ENCODE data around the gene CHST11.

The CHST11 gene

GRCh38 chr12:104701301-104701700 is 244.6 kb downstream of the CHST11 start:
- no peak for DNase-seq (ENCODE audit: low read depth)
- H3K4me3 ChIP-seq (ENCODE audit: low read length), result no peak overlapping the region
- no peak for TF ChIP-seq CTCF (conservative IDR thresholded peaks at IDR 0.05; ENCODE audit: low read depth, low read length)

- no peak for TF ChIP-seq CTCF (conservative IDR thresholded peaks at IDR 0.05; ENCODE audit: low read depth, low read length)
- H3K4me3 ChIP-seq (ENCODE audit: low read length), result no peak overlapping the region
- no peak for DNase-seq (ENCODE audit: low read depth)
These were observed 245.0 kb downstream of the CHST11 start for GRCh38 chr12:104701756-104702155.

GRCh38 chr12:104702565-104703139 is 245.9 kb downstream of the CHST11 start:
- DNase-seq (ENCODE audit: low read depth), result no peak
- no peak for TF ChIP-seq CTCF (conservative IDR thresholded peaks at IDR 0.05; ENCODE audit: low read depth, low read length)
- no peak overlapping the region for H3K4me3 ChIP-seq (ENCODE audit: low read length)

GRCh38 chr12:104703372-104703771 is 246.6 kb downstream of the CHST11 start:
- TF ChIP-seq CTCF (conservative IDR thresholded peaks at IDR 0.05; ENCODE audit: low read depth, low read length), result peak; percentile 16
- H3K4me3 ChIP-seq (ENCODE audit: low read length), result no peak overlapping the region

GRCh38 chr12:104704224-104704779 is 247.6 kb downstream of the CHST11 start:
- TF ChIP-seq CTCF (conservative IDR thresholded peaks at IDR 0.05; ENCODE audit: low read depth, low read length), result no peak
- no peak for DNase-seq (ENCODE audit: low read depth)

More at GRCh38 chr12:104703372-104703771, 246.6 kb downstream of the CHST11 start:
- DNase-seq (ENCODE audit: low read depth), result no peak

GRCh38 chr12:104707194-104707593 is 250.4 kb downstream of the CHST11 start:
- H3K4me3 ChIP-seq (ENCODE audit: low read length), result no peak overlapping the region
- DNase-seq (ENCODE audit: low read depth), result no peak
- no peak for TF ChIP-seq CTCF (conservative IDR thresholded peaks at IDR 0.05; ENCODE audit: low read depth, low read length)

More at GRCh38 chr12:104704224-104704779, 247.6 kb downstream of the CHST11 start:
- H3K4me3 ChIP-seq (ENCODE audit: low read length), result no peak overlapping the region

All from retinal pigment epithelial cell (primary cell).